MCF 10A (cell line): ENCODE data around the gene MAD2L1BP. TPM values are rescaled to one million over a fixed set of nuclear protein-coding genes. Genes with fewer than 3 reads are reported as not detected.
A peak's percentile ranks its signal among the peaks of the same experiment; 100 is the strongest.

Experiments
- BruUV-seq: library from RNA; stranded (reverse); fragments of 400-500 nt; replicated peaks from 2 replicates; lab custom pipeline; 2021; lab: Mats Ljungman, UMichigan
- CTCF ChIA-PET: fragments of 300-600 bp; sonication (Branson Sonifier 250); formaldehyde crosslinking; extraction: SDS; loops from one replicate; lab custom pipeline; 2021; ENCODE audit warnings: antibody characterized with exemption, inconsistent platforms; lab: Yijun Ruan, JAX
- POLR2A ChIA-PET: fragments of 300-600, 350-650 bp; sonication (Branson Sonifier 250); formaldehyde crosslinking; extraction: SDS; loops from one replicate; lab custom pipeline; 2020; ENCODE audit warnings: antibody characterized with exemption, inconsistent platforms; lab: Yijun Ruan, JAX
- DNase-seq: peaks from one replicate; pipeline ENCODE4 v3.0.0-alpha.2; 2018; ENCODE audit not compliant: unreplicated experiment
- H3K27ac Mint-ChIP-seq: one replicate; pipeline ENCODE4 v1.8.0; 2022; ENCODE audit warnings: mild to moderate bottlenecking, low read depth, mixed read lengths; ENCODE audit not compliant: unreplicated experiment
- H3K27me3 Mint-ChIP-seq: one replicate; pipeline ENCODE4 v1.8.0; 2022; ENCODE audit warnings: mixed read lengths; ENCODE audit not compliant: insufficient read depth, unreplicated experiment
- H3K36me3 Mint-ChIP-seq: one replicate; pipeline ENCODE4 v1.8.0; 2022; ENCODE audit warnings: mild to moderate bottlenecking, moderate library complexity, mixed read lengths; ENCODE audit not compliant: insufficient read depth, unreplicated experiment
- H3K4me1 Mint-ChIP-seq: one replicate; pipeline ENCODE4 v1.8.0; 2022; ENCODE audit warnings: mixed read lengths; ENCODE audit not compliant: insufficient read depth, unreplicated experiment
- H3K4me3 Mint-ChIP-seq: one replicate; pipeline ENCODE4 v1.8.0; 2022; ENCODE audit warnings: mild to moderate bottlenecking, moderate library complexity, mixed read lengths; ENCODE audit not compliant: unreplicated experiment
- H3K9me3 Mint-ChIP-seq: one replicate; pipeline ENCODE4 v1.8.0; 2022; ENCODE audit warnings: mixed read lengths; ENCODE audit not compliant: unreplicated experiment
- CTCF ChIP-seq: fragments of 200-600 bp; IDR thresholded peaks from one replicate; pipeline ENCODE4 v1.8.0; 2022; ENCODE audit warnings: antibody characterized with exemption, mild to moderate bottlenecking; ENCODE audit not compliant: unreplicated experiment
- intact Hi-C: fragments of 100-400 bp; cut with micrococcal nuclease; formaldehyde crosslinking; loops from 2 replicates; pipeline ENCODE4 v1.14.1; 2022
- total RNA-seq: library from RNA; stranded (reverse); gene quantifications from 2 replicates; pipeline ENCODE4 v1.2.3, GENCODE V29; 2022

MAD2L1BP gene
- total RNA-seq, 1 experiment from 2014 or later, result 21.6 TPM

GRCh38 chr6:43666196-43666920, 30.7 kb downstream of the MAD2L1BP start:
- no TSS peak for BruUV-seq
- H3K27me3 Mint-ChIP-seq, result no peaks in the 10 kb centered on the region
- POLR2A ChIA-PET, result interaction anchor here (0.8 to 10.0 kb wide), 10 partner anchors 10 to 413 kb away, joined by 3 to 80 read pairs (median 6); partner anchors contain the start of genes MRPS18A and VEGFA
- intact Hi-C loops, result loop anchor here (2.0 to 5.0 kb wide), 3 partner anchors 34 to 108 kb away; no protein-coding TSS in a partner anchor
- peaks cover 25% of the 10 kb centered on the region for H3K36me3 Mint-ChIP-seq
- TF ChIP-seq CTCF, result no peak
- no peak overlapping the region for H3K4me3 Mint-ChIP-seq
- no peaks in the 10 kb centered on the region for H3K9me3 Mint-ChIP-seq
- CTCF ChIA-PET, result interaction anchor here (0.6 to 5.9 kb wide), 26 partner anchors 9 to 578 kb away, joined by 3 to 58 read pairs (median 5); partner anchors contain the start of genes MRPS18A and VEGFA
- peaks cover 30% of the 10 kb centered on the region for H3K4me1 Mint-ChIP-seq
- no peak for DNase-seq
- H3K27ac Mint-ChIP-seq, result no peak overlapping the region

GRCh38 chr6:43667245-43668150, 31.9 kb downstream of the MAD2L1BP start:
- intact Hi-C loops, result loop anchor here (1.0 to 5.0 kb wide), 6 partner anchors 35 to 412 kb away; no protein-coding TSS in a partner anchor
- peak; percentile 81 for DNase-seq
- Mint-ChIP-seq H3K27me3 (no peaks in the 10 kb centered on the region), H3K4me3 (peak overlapping the region; percentile 3), H3K27ac (peak overlapping the region; percentile 71), H3K4me1 (peaks cover 30% of the 10 kb centered on the region), H3K36me3 (peaks cover 34% of the 10 kb centered on the region), H3K9me3 (no peaks in the 10 kb centered on the region)
- POLR2A ChIA-PET, result interaction anchor here (0.6 to 10.0 kb wide), 16 partner anchors 11 to 412 kb away, joined by 3 to 80 read pairs (median 4); partner anchors contain the start of genes MAD2L1BP, MRPS18A and VEGFA
- TSS peak; percentile 5 for BruUV-seq
- CTCF ChIA-PET, result interaction anchor here (0.6 to 5.9 kb wide), 35 partner anchors 8 to 587 kb away, joined by 3 to 58 read pairs (median 5); partner anchors contain the start of genes MRPS18A and VEGFA
- TF ChIP-seq CTCF, result peak; percentile 87

- intact Hi-C loops, result loop anchor here (5.0 kb wide), 2 partner anchors 34 to 36 kb away; no protein-coding TSS in a partner anchor
- H3K27me3 Mint-ChIP-seq, result no peaks in the 10 kb centered on the region
- BruUV-seq, result no TSS peak
- DNase-seq, result peak; percentile 67
- peak; percentile 35 for TF ChIP-seq CTCF
- peaks cover 41% of the 10 kb centered on the region for H3K36me3 Mint-ChIP-seq
- no peaks in the 10 kb centered on the region for H3K9me3 Mint-ChIP-seq
- H3K27ac Mint-ChIP-seq, result peak overlapping the region; percentile 71
- H3K4me1 Mint-ChIP-seq, result peaks cover 28% of the 10 kb centered on the region
- H3K4me3 Mint-ChIP-seq, result no peak overlapping the region
- POLR2A ChIA-PET, result interaction anchor here (0.6 to 10.0 kb wide), 15 partner anchors 12 to 411 kb away, joined by 3 to 80 read pairs (median 5); partner anchors contain the start of genes MAD2L1BP, MRPS18A and VEGFA
- CTCF ChIA-PET, result interaction anchor here (0.6 to 5.9 kb wide), 22 partner anchors 7 to 587 kb away, joined by 3 to 58 read pairs (median 6); partner anchors contain the start of gene VEGFA
These were observed 32.8 kb downstream of the MAD2L1BP start for GRCh38 chr6:43668151-43669028.
